Measurements from ENCODE around the gene LHFPL6.

The LHFPL6 gene

GRCh38 chr13:39350461-39350881 is 252.5 kb downstream of the LHFPL6 start:
- no peak for TF ChIP-seq CTCF (IDR thresholded peaks at IDR 0.05)

- no peak for TF ChIP-seq CTCF (IDR thresholded peaks at IDR 0.05)
Observed at GRCh38 chr13:39349391-39349960, 253.5 kb downstream of the LHFPL6 start.

GRCh38 chr13:39347926-39348901 is 254.8 kb downstream of the LHFPL6 start:
- no peak for TF ChIP-seq CTCF (IDR thresholded peaks at IDR 0.05)

- no peak for TF ChIP-seq CTCF (IDR thresholded peaks at IDR 0.05)
Observed at GRCh38 chr13:39345982-39346381, 257.0 kb downstream of the LHFPL6 start.

GRCh38 chr13:39341251-39341650 is 261.7 kb downstream of the LHFPL6 start:
- no peak for TF ChIP-seq CTCF (IDR thresholded peaks at IDR 0.05)

DNA sequence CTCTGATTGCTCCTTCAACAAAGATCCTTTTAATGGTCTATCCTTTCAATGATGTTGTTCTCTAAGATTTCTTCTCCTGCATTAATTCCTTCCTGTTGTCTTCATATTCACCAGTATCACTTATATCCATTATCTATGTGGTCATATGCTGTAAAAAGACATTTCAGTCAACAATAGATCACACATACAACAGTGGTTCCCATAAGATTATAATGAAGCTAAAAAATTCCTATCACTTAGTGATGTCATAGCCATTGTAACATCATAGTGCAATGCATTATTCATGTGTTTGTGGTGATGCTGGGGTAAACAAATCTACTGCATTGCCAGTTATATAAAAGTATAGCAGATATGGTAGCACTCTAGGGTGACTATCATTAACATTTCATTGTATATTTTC is 266.1 kb downstream of the LHFPL6 start:
- TF ChIP-seq CTCF (IDR thresholded peaks at IDR 0.05), result no peak

DNA sequence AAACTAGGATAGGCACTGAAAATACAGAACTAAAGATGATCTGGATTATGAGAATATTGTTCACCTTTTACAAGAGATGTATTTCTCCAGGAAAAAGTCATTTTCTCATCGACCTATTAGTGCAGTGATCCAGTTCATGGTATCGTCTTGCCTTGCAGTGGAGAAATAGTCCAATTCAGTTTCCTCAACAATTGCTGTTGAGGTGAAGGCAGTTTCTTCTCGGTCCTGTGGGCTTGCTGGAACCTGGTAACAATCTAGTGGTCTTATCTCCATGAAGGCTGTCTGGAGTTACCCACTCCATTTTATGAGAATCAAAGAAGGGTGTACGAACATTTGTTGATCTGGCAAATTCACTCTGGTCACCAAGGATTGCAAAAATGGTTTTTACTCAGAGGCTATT is 266.8 kb downstream of the LHFPL6 start:
- no peak for TF ChIP-seq CTCF (IDR thresholded peaks at IDR 0.05)
